VCaP (cell line): Measurements from ENCODE around the gene MINDY4.

Experiments used
- H3K27ac ChIP-seq: fragments of 450-650 bp; 2 replicates; pipeline ENCODE4 v1.5.1; 2017
- TF ChIP-seq, protein P1 (sequence below): fragments of 450-650 bp; conservative IDR thresholded peaks from 2 replicates; pipeline ENCODE4 v1.5.1; 2017; ENCODE audit warnings: mild to moderate bottlenecking, moderate library complexity

The MINDY4 gene

GRCh38 chr7:30913821-30914515 is 142.8 kb downstream of the MINDY4 start:
- H3K27ac ChIP-seq, result no peak overlapping the region
- TF ChIP-seq, protein P1, sequence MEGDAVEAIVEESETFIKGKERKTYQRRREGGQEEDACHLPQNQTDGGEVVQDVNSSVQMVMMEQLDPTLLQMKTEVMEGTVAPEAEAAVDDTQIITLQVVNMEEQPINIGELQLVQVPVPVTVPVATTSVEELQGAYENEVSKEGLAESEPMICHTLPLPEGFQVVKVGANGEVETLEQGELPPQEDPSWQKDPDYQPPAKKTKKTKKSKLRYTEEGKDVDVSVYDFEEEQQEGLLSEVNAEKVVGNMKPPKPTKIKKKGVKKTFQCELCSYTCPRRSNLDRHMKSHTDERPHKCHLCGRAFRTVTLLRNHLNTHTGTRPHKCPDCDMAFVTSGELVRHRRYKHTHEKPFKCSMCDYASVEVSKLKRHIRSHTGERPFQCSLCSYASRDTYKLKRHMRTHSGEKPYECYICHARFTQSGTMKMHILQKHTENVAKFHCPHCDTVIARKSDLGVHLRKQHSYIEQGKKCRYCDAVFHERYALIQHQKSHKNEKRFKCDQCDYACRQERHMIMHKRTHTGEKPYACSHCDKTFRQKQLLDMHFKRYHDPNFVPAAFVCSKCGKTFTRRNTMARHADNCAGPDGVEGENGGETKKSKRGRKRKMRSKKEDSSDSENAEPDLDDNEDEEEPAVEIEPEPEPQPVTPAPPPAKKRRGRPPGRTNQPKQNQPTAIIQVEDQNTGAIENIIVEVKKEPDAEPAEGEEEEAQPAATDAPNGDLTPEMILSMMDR, result no peak

DNA sequence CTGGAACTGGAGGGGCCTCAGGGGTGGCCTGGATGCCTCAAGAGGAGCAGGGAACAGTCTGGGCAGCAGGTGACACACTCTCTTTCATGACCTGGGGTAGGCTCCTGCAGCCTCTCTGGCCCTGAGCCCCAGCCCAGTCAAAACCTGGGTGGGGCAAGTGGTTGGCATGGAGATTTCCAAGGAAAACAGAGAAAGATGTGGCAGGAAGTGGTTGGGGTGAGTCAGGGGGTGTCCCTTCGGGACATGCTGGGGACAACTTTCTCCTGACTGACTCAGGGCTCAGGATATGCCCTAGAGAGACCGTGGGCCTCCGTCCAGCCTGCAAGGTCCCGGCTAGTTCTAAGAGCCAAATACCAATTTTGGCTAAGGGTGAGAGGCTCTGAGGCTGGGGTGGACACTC is 143.4 kb downstream of the MINDY4 start:
- no peak overlapping the region for H3K27ac ChIP-seq

DNA sequence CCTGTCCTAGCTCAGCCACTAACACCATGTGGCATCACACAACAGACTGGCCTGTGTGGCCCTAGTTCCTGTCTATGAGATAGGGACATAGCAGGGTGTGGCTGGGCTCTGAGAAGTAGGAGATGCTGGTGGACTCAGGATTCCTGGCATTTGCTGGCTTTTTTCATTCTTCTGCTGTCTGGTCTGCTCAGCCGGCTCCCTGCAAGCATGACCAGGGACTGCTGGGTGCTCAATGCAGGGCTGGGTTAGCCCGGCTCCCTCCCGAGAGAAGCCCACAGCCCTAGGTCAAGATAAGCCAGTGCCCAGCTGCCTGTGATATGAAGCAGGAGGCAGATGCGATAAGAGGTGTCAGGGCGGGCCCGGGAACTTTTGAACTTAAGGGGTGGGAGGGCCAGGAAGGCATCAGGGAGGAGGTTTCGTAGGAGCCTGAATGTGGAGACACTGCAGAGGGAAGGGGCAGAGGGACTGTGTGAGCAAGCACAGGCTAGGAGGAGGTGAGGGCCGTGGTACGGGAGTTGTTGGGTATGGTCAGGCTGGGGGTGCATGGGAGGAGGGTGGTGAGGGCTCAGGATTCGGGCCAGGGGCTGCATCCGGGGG is 143.9 kb downstream of the MINDY4 start:
- TF ChIP-seq, protein P1, result no peak
- no peak overlapping the region for H3K27ac ChIP-seq

More for the DNA sequence above, 143.4 kb downstream of the MINDY4 start:
- TF ChIP-seq, protein P1, result no peak

DNA sequence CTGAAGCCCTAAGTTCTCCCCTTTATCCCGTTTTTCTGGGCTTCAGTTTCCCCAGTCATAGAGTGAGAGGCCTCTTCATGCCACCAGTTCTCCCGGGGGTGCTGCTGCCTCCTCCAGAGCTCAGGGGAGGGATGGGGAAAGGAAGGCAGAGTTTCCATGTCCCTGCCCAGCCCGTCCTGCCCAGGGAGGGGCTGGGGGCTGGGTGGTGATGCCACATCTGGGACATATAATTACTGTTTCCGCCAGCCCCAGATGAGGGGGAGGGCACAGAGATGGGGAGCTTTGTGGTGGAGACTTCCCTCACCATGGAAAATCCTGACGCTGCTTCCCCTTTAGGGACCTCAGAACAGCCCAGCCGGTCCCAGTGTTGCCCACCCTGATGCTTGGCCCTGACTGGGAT is 144.5 kb downstream of the MINDY4 start:
- TF ChIP-seq, protein P1, result no peak
- no peak overlapping the region for H3K27ac ChIP-seq

DNA sequence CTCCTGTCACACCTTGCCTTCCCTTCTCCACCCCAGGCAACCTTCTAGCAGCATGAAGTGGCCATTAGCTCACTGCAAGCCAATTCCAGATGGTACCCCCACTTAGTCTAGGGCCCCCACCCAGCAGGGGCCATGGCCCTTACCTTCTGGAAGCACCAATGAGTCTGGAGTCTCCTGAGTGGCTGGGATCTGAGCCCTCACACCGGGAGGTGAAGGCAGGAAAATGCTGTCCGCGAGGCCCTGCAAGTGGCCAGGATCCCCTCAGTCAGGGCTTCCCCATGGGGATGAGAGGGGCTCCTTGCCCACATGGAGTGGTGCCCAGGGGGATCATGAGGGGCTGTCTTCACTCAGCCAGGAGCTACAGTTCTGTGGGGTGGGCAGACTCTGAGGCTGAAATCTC is 145.0 kb downstream of the MINDY4 start:
- TF ChIP-seq, protein P1, result no peak
- H3K27ac ChIP-seq, result no peak overlapping the region

- no peak overlapping the region for H3K27ac ChIP-seq
- TF ChIP-seq, protein P1, result no peak
These were observed 145.6 kb downstream of the MINDY4 start for GRCh38 chr7:30916767-30917166.

DNA sequence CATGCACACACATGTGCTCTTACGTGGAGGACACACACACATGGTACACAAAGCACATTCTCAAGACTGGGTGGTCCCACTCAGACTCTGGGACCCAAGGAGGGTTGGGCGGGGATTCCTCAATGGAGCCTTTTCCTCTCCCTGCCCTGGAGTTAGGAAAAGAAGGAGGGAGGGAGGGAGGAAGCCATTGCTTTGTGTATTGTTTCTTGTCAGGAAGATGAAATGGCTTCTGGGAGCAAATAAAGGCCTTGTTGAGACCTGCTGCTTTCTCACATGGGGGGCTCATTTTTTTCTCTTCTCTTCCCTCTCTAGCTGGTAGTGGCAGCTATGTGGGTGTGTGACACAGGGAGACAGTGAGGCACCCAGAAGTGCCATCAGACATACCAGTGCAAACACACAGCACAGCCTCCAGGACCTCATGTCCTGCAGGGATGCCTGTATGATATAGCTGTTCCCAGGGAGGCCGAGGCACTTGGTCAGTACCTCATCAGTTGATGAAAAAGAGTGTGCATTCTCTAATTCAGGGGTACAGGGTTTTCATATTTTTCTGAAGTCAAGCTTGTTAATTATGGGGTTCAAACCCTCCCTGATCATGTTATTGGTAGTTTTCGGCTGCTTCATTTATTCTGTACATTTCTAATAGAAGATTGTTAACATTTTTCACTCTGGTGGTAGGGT is 146.1 kb downstream of the MINDY4 start:
- TF ChIP-seq, protein P1, result no peak
- H3K27ac ChIP-seq, result no peak overlapping the region
